Fibroblast of the aortic adventitia (primary cell): Measurements from ENCODE around the gene MED12L. TPM values are rescaled to one million over a fixed set of nuclear protein-coding genes. Genes with fewer than 3 reads are reported as not detected.

Experiments used
- DNase-seq: peaks from one replicate; pipeline ENCODE4 v3.0.0-alpha.2; 2010; ENCODE audit warnings: low read depth
- H3K4me3 ChIP-seq: 2 replicates; pipeline ENCODE4 v1.5.1; 2011; ENCODE audit warnings: low read depth, mild to moderate bottlenecking, control low read depth, low read length, moderate library complexity
- CTCF ChIP-seq: IDR thresholded peaks from 2 replicates; pipeline ENCODE4 v1.5.1; 2011; ENCODE audit warnings: mild to moderate bottlenecking, low read length, control low read depth, inconsistent platforms; ENCODE audit not compliant: insufficient read depth
- total RNA-seq: library from RNA; depleted of rRNA; stranded (reverse); fragments of >200 nt; gene quantifications from 2 replicates; pipeline ENCODE4 v1.2.3, GENCODE V29; 2012; ENCODE audit warnings: low replicate concordance

The MED12L gene
- total RNA-seq, 1 donor, result 0.72 TPM

- DNase-seq, result no peak
- no peak overlapping the region for H3K4me3 ChIP-seq
- no peak for TF ChIP-seq CTCF
Observed at GRCh38 chr3:151366993-151367392, 281.5 kb downstream of the MED12L start.

- H3K4me3 ChIP-seq, result no peak overlapping the region
- DNase-seq, result peak; percentile 27
- no peak for TF ChIP-seq CTCF
Observed at GRCh38 chr3:151367448-151367847, 282.0 kb downstream of the MED12L start.

DNA sequence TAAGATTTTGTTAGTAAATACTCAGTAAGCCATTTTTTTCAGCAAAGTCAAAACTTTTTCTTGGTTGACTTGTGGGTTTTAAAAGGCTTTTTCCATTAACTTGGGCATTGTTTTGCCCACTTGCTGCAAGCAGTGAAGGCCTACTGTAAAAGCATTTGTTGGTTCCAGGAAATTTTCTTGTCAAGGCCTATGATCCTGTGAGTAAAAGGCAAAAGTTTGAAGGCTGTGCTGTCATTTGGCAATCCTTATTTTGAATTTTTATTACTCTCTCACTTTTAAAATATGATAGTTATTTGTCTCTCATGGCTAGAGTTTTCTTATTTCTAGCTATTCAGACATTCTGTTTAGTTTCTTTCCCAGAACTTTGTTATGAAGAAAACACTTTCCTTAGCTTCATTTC lies 286.1 kb downstream of the MED12L start:
- no peak overlapping the region for H3K4me3 ChIP-seq
- DNase-seq, result peak; percentile 15
- TF ChIP-seq CTCF, result no peak

DNA sequence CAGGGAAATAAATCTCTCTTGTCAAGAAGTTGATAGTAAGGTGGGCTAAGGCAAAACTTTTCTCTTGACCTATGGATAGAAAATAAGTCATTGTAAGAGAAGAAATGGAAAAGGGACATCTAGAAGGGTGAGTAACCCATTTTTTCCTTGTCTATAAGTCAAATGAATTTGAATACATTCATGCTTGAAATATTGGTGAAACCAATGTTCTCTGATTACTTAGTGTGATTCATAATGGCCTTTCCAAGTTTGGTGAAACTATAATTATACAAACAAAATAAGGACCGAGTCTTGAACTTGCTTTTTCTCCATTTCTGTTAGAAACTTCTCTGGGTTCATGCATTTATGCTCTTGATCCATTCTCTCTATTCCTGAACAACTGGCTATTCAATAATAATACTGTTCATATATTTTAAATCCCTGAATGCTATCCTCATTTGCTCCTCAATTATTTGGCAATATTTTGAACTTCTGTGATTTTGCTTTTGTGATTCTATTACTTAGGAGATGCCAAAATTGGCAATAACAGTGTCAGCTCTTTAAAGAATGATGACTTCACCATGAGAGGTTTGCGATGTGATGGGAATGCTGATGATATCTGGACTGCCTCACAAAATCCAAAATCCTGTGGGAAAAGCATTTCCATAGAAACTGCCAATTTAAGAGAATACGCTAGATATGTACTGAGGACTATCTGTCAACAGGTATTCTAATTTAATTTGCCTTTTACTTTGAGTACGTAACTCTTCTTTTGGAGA lies 286.8 kb downstream of the MED12L start:
- peak; percentile 22 for DNase-seq
- no peak overlapping the region for H3K4me3 ChIP-seq
- no peak for TF ChIP-seq CTCF

- H3K4me3 ChIP-seq, result no peak overlapping the region
- no peak for DNase-seq
- no peak for TF ChIP-seq CTCF
Observed at GRCh38 chr3:151377768-151378385, 292.4 kb downstream of the MED12L start.

GRCh38 chr3:151379083-151379734 lies 293.7 kb downstream of the MED12L start:
- DNase-seq, result no peak
- peak; percentile 70 for TF ChIP-seq CTCF
- H3K4me3 ChIP-seq, result no peak overlapping the region
